Measurements from ENCODE around the gene PRCP. TPM values are rescaled to one million over a fixed set of nuclear protein-coding genes. Genes with fewer than 3 reads are reported as not detected.
"Not testable (repeated sequence)": the region's sequence is repeated elsewhere in the genome, so short reads cannot be mapped to it uniquely, and the experiment has no call there.

Gene PRCP
- total RNA-seq, result 10 to 100 TPM; 21.8 to 29.9 TPM

- no peaks in the 10 kb centered on the region for H3K9me3 Mint-ChIP-seq
- intact Hi-C loops (cut with micrococcal nuclease), result loop anchor here (2.0 to 5.0 kb wide), 4 partner anchors 33 to 292 kb away; partner anchors contain the start of genes ANKRD42, PCF11 and RAB30
- DNase-seq (peak; percentile 98), ATAC-seq (peak; percentile 80)
- TF ChIP-seq CTCF (IDR thresholded peaks at IDR 0.05), result no peak
- ChIA-PET POLR2A (interaction anchor here (0.5 to 3.5 kb wide), 25 partner anchors 10 to 386 kb away, joined by 3 to 29 read pairs (median 4); partner anchors contain the start of genes ANKRD42, CCDC90B, PCF11 and RAB30), CTCF (interaction anchor here (1.0 to 6.1 kb wide), 13 partner anchors 9 to 350 kb away, joined by 3 to 67 read pairs (median 5); partner anchors contain the start of genes PCF11 and RAB30)
- H3K36me3 Mint-ChIP-seq (ENCODE audit: low read depth), result peaks cover 7% of the 10 kb centered on the region
- H3K4me1 Mint-ChIP-seq (ENCODE audit: low read depth), result peaks cover 56% of the 10 kb centered on the region
- H3K4me3 Mint-ChIP-seq, result peak within 1 kb of the TSS; percentile 79
- H3K27ac Mint-ChIP-seq, result peak within 1 kb of the TSS; percentile 98
- H3K27me3 Mint-ChIP-seq, result no peaks in the 10 kb centered on the region
Measured at GRCh38 chr11:82900277-82901164, at the start of gene PRCP. Gene PRCP, minus strand, starts transcription at chr11:82900430. Its CDS starts 28 bp downstream, at chr11:82900402.

- Mint-ChIP-seq H3K4me3 (no peak overlapping the region), H3K4me1 (ENCODE audit: low read depth) (peaks cover 13% of the 10 kb centered on the region), H3K9me3 (peaks cover 36% of the 10 kb centered on the region), H3K36me3 (ENCODE audit: low read depth) (peaks cover 20% of the 10 kb centered on the region), H3K27ac (no peak overlapping the region), H3K27me3 (no peaks in the 10 kb centered on the region)
- ChIA-PET POLR2A (interaction anchor here (0.6 to 0.9 kb wide), 2 partner anchors 12 to 148 kb away, joined by 3 read pairs; no protein-coding TSS in a partner anchor), CTCF (no interaction called here)
- DNase-seq (no peak), ATAC-seq (no peak)
- intact Hi-C loops (cut with micrococcal nuclease), result no loop called here
- TF ChIP-seq CTCF (IDR thresholded peaks at IDR 0.05), result no peak
Measured at GRCh38 chr11:82949352-82949751, 49.1 kb upstream of the PRCP start.

GRCh38 chr11:82945682-82946081 lies 45.5 kb upstream of the PRCP start:
- TF ChIP-seq CTCF (IDR thresholded peaks at IDR 0.05), result no peak
- Mint-ChIP-seq H3K27me3 (no peaks in the 10 kb centered on the region), H3K27ac (no peak overlapping the region), H3K9me3 (peaks cover 18% of the 10 kb centered on the region), H3K36me3 (ENCODE audit: low read depth) (peaks cover 5% of the 10 kb centered on the region), H3K4me1 (ENCODE audit: low read depth) (peaks cover 13% of the 10 kb centered on the region), H3K4me3 (no peak overlapping the region)
- intact Hi-C loops (cut with micrococcal nuclease), result no loop called here
- ChIA-PET CTCF (interaction anchor here (1.1 kb wide), 1 partner anchor 78 kb away, joined by 3 read pairs; no protein-coding TSS in a partner anchor), POLR2A (no interaction called here)
- no peak for ATAC-seq
- no peak for DNase-seq

- Mint-ChIP-seq H3K27ac (peak overlapping the region; percentile 7), H3K4me1 (ENCODE audit: low read depth) (peaks cover 13% of the 10 kb centered on the region), H3K9me3 (peaks cover 19% of the 10 kb centered on the region)
- POLR2A ChIA-PET; H3K36me3 Mint-ChIP-seq (ENCODE audit: low read depth); H3K27me3 Mint-ChIP-seq; intact Hi-C loops (cut with micrococcal nuclease); H3K4me3 Mint-ChIP-seq; DNase-seq: not testable (repeated sequence)
- CTCF ChIA-PET, result interaction anchor here (0.9 kb wide), 1 partner anchor 12 kb away, joined by 3 read pairs; no protein-coding TSS in a partner anchor
- peak; percentile 34 for ATAC-seq
Measured at GRCh38 chr11:82945041-82945440, 44.8 kb upstream of the PRCP start.

- ChIA-PET CTCF (interaction anchor here (0.7 to 0.9 kb wide), 3 partner anchors 10 to 14 kb away, joined by 3 to 4 read pairs (median 3); no protein-coding TSS in a partner anchor), POLR2A (interaction anchor here (1.0 kb wide), 1 partner anchor 21 kb away, joined by 3 read pairs; no protein-coding TSS in a partner anchor)
- Mint-ChIP-seq H3K4me3 (no peak overlapping the region), H3K36me3 (ENCODE audit: low read depth) (peaks cover 2% of the 10 kb centered on the region), H3K9me3 (peaks cover 15% of the 10 kb centered on the region), H3K27me3 (no peaks in the 10 kb centered on the region), H3K27ac (no peak overlapping the region), H3K4me1 (ENCODE audit: low read depth) (peaks cover 16% of the 10 kb centered on the region)
- ATAC-seq (no peak), DNase-seq (no peak)
- no peak for TF ChIP-seq CTCF (IDR thresholded peaks at IDR 0.05)
- intact Hi-C loops (cut with micrococcal nuclease), result no loop called here
Measured at GRCh38 chr11:82944198-82944597, 44.0 kb upstream of the PRCP start.

GRCh38 chr11:82943430-82943829 lies 43.2 kb upstream of the PRCP start:
- Mint-ChIP-seq H3K4me1 (ENCODE audit: low read depth) (peaks cover 16% of the 10 kb centered on the region), H3K9me3 (peaks cover 15% of the 10 kb centered on the region)
- intact Hi-C loops (cut with micrococcal nuclease); H3K27ac Mint-ChIP-seq; H3K27me3 Mint-ChIP-seq; ATAC-seq; H3K36me3 Mint-ChIP-seq (ENCODE audit: low read depth); H3K4me3 Mint-ChIP-seq; DNase-seq: not testable (repeated sequence)
- POLR2A ChIA-PET, result interaction anchor here (1.0 to 1.2 kb wide), 2 partner anchors 22 to 107 kb away, joined by 3 to 4 read pairs; no protein-coding TSS in a partner anchor
- CTCF ChIA-PET, result interaction anchor here (0.7 kb wide), 1 partner anchor 13 kb away, joined by 4 read pairs; no protein-coding TSS in a partner anchor

Measured in activated CD8-positive, alpha-beta T cell treated with anti-CD3 and anti-CD28 coated beads for 36 hours (primary cell).